Activated CD8-positive, alpha-beta memory T cell treated with anti-CD3 and anti-CD28 coated beads, Interleukin-2, amount 10 ng/mL, durations not matched to agents 7 days and 5 days (primary cell): Measurements from ENCODE around the gene GADL1. TPM values are rescaled to one million over a fixed set of nuclear protein-coding genes. Genes with fewer than 3 reads are reported as not detected.
A peak's percentile ranks its signal among the peaks of the same experiment; 100 is the strongest.

Experiments used
- ATAC-seq: fragments of 150-1000 bp; cut with Tn5 transposase; one replicate; pipeline ENCODE4 v1.10.0; 2021; ENCODE audit warnings: moderate library complexity
- CTCF ChIA-PET: fragments of 350-600 bp; sonication (Branson Sonifier 250); formaldehyde crosslinking; loops from one replicate; lab custom pipeline; 2021; ENCODE audit warnings: antibody characterized with exemption; lab: Charles Lee
- DNase-seq: peaks from one replicate; pipeline ENCODE4 v3.0.0-alpha.2; 2020
- H3K27ac Mint-ChIP-seq: one replicate; pipeline ENCODE4 v1.8.0; 2021; ENCODE audit warnings: mild to moderate bottlenecking, mixed read lengths
- H3K27me3 Mint-ChIP-seq: one replicate; pipeline ENCODE4 v1.8.0; 2021; ENCODE audit warnings: mixed read lengths
- H3K36me3 Mint-ChIP-seq: one replicate; pipeline ENCODE4 v1.8.0; 2021; ENCODE audit warnings: mild to moderate bottlenecking, mixed read lengths
- H3K4me1 Mint-ChIP-seq: one replicate; pipeline ENCODE4 v1.8.0; 2021; ENCODE audit warnings: mixed read lengths
- H3K4me3 Mint-ChIP-seq: one replicate; pipeline ENCODE4 v1.8.0; 2021; ENCODE audit warnings: mild to moderate bottlenecking, moderate library complexity, mixed read lengths
- H3K9me3 Mint-ChIP-seq: one replicate; pipeline ENCODE4 v1.8.0; 2022; ENCODE audit warnings: low read depth, mixed read lengths
- total RNA-seq, 2 experiments: library from RNA; stranded (reverse); gene quantifications; one replicate each; pipeline ENCODE4 v1.2.3, GENCODE V29; 2021

The GADL1 gene
- total RNA-seq, 2 experiments from 2014 or later, result not detected

GRCh38 chr3:30687930-30688570 lies 206.4 kb downstream of the GADL1 start:
- DNase-seq, result no peak
- no peak overlapping the region for H3K4me3 Mint-ChIP-seq

GRCh38 chr3:30686799-30687198 lies 207.7 kb downstream of the GADL1 start:
- H3K9me3 Mint-ChIP-seq, result no peaks in the 10 kb centered on the region
- H3K4me1 Mint-ChIP-seq, result peaks cover 73% of the 10 kb centered on the region
- H3K27ac Mint-ChIP-seq, result no peak overlapping the region
- H3K27me3 Mint-ChIP-seq, result no peaks in the 10 kb centered on the region
- DNase-seq (no peak), ATAC-seq (no peak)
- H3K4me3 Mint-ChIP-seq, result no peak overlapping the region
- CTCF ChIA-PET, result no interaction called here
- peaks cover 71% of the 10 kb centered on the region for H3K36me3 Mint-ChIP-seq

More at GRCh38 chr3:30687930-30688570, 206.4 kb downstream of the GADL1 start:
- Mint-ChIP-seq H3K27me3 (no peaks in the 10 kb centered on the region), H3K36me3 (peaks cover 70% of the 10 kb centered on the region), H3K9me3 (no peaks in the 10 kb centered on the region), H3K4me1 (peaks cover 68% of the 10 kb centered on the region), H3K27ac (no peak overlapping the region)
- no peak for ATAC-seq
- CTCF ChIA-PET, result interaction anchor here (0.7 to 1.1 kb wide), 2 partner anchors 8 kb away, joined by 3 read pairs; no protein-coding TSS in a partner anchor

DNA sequence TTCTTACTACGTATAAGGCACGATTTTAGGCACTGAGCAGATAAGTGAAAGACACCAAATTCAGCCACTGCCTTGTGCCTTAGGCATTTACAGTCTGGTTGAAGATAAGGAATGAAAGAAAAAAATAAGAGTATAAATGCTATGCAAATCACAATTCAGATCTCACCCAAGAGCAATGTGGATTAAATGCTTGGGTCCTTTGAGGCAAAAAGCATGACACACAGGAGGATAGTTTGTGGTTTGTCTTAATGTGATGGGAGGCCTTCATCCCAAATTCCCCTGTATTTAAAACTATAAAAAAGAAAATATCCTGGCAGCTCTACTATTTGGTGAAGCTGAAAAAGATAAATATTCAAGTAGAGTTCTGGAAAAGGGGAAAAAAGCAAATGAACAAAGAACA lies 208.3 kb downstream of the GADL1 start:
- H3K27ac Mint-ChIP-seq, result no peak overlapping the region
- H3K4me3 Mint-ChIP-seq, result no peak overlapping the region
- DNase-seq (no peak), ATAC-seq (no peak)
- CTCF ChIA-PET, result no interaction called here
- H3K4me1 Mint-ChIP-seq, result peaks cover 79% of the 10 kb centered on the region
- peaks cover 75% of the 10 kb centered on the region for H3K36me3 Mint-ChIP-seq
- no peaks in the 10 kb centered on the region for H3K9me3 Mint-ChIP-seq
- no peaks in the 10 kb centered on the region for H3K27me3 Mint-ChIP-seq

DNA sequence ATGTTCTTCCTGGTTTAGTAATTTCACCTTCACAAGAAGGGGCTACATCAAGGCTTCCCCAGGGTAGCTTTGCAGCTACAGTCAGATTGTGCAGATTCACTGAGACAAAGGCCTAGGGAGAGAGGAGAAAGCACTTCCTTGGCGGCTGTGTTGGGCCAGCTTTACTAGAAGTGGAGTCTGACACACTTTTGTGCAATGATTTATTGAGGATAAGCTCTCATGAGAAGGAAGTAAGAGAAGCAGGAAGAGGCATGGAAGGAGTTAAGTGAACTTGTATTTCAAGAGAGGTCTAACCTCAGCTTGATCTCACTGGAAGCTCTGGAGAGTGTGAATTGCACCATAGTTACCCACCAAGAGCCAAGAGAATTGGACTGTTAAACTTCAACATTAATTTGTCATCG lies 209.2 kb downstream of the GADL1 start:
- H3K27ac Mint-ChIP-seq, result peak overlapping the region; percentile 9
- H3K27me3 Mint-ChIP-seq, result no peaks in the 10 kb centered on the region
- H3K4me3 Mint-ChIP-seq, result no peak overlapping the region
- peaks cover 74% of the 10 kb centered on the region for H3K36me3 Mint-ChIP-seq
- CTCF ChIA-PET, result interaction anchor here (1.8 kb wide), 1 partner anchor 8 kb away, joined by 4 read pairs; no protein-coding TSS in a partner anchor
- ATAC-seq (no peak), DNase-seq (no peak)
- H3K9me3 Mint-ChIP-seq, result no peaks in the 10 kb centered on the region
- H3K4me1 Mint-ChIP-seq, result peaks cover 79% of the 10 kb centered on the region

- no peak overlapping the region for H3K4me3 Mint-ChIP-seq
- CTCF ChIA-PET, result interaction anchor here (1.8 kb wide), 1 partner anchor 9 kb away, joined by 4 read pairs; no protein-coding TSS in a partner anchor
- ATAC-seq, result no peak
- H3K9me3 Mint-ChIP-seq, result no peaks in the 10 kb centered on the region
- H3K36me3 Mint-ChIP-seq, result peaks cover 74% of the 10 kb centered on the region
- H3K4me1 Mint-ChIP-seq, result peaks cover 77% of the 10 kb centered on the region
- DNase-seq, result no peak
- H3K27me3 Mint-ChIP-seq, result no peaks in the 10 kb centered on the region
- H3K27ac Mint-ChIP-seq, result no peak overlapping the region
These were observed 210.1 kb downstream of the GADL1 start for GRCh38 chr3:30684356-30684755.

DNA sequence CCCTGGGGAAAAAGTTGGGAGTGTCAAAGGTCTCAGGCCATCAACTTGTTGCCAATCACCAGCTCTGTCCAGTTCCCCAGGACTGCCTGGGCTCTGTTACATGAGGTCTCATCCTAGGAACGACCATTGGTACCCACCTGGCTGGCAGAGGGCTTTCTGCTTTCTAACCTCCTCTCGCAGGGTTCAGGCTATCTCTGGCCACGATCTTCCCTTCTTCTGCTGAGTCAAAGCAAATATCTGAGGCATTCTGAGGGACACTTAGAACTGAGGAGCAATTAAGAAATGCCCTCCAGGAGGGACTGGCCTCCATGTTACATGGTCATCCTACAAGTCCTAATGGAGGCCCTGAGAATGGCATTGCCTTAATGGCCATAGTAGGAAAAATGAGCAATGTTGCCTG lies 210.7 kb downstream of the GADL1 start:
- CTCF ChIA-PET, result interaction anchor here (1.8 kb wide), 1 partner anchor 9 kb away, joined by 4 read pairs; no protein-coding TSS in a partner anchor
- H3K4me3 Mint-ChIP-seq, result no peak overlapping the region

DNA sequence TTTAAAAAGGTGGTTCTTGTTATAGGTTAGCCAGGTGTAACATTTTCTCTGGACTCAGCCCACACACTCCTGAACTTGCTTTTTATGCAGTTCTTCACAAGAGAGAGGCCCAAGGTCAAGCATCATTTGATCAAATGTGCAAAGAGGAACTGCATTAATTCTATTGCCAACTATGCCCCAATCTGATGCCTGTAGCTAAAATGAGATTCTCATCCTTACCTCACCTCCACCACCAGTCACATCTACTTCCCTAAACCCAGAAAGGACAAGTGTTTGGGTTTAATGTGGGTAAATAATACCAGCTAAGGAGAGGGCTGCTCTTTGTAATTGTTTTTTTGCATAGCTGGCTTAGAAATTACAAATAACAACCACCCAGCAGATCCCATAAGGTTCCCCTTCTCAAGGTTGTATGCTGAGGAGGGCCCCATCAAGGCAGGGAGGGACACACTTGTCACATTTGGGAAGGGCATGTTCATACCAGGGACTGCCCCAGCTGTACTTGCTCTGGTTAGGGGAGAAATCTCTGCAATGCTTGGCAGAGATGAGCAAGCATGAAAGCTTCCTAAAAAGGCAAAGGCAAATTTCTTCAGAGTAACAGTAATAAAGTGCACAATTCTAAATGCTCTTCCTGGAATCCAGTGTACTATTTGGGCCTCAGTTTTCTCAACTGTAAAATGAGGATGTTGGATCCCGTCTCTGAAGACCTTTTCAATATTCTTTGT lies 211.9 kb downstream of the GADL1 start:
- no peaks in the 10 kb centered on the region for H3K27me3 Mint-ChIP-seq
- CTCF ChIA-PET, result interaction anchor here (0.9 to 1.2 kb wide), 2 partner anchors 11 to 46 kb away, joined by 3 read pairs; no protein-coding TSS in a partner anchor
- H3K9me3 Mint-ChIP-seq, result no peaks in the 10 kb centered on the region
- ATAC-seq, result no peak
- H3K36me3 Mint-ChIP-seq, result peaks cover 69% of the 10 kb centered on the region
- H3K4me3 Mint-ChIP-seq, result no peak overlapping the region
- peaks cover 60% of the 10 kb centered on the region for H3K4me1 Mint-ChIP-seq
- no peak for DNase-seq
- peak overlapping the region; percentile 21 for H3K27ac Mint-ChIP-seq

More for the DNA sequence above, 210.7 kb downstream of the GADL1 start:
- no peaks in the 10 kb centered on the region for H3K9me3 Mint-ChIP-seq
- peak overlapping the region; percentile 41 for H3K27ac Mint-ChIP-seq
- H3K36me3 Mint-ChIP-seq, result peaks cover 72% of the 10 kb centered on the region
- ATAC-seq, result no peak
- no peaks in the 10 kb centered on the region for H3K27me3 Mint-ChIP-seq
- no peak for DNase-seq
- H3K4me1 Mint-ChIP-seq, result peaks cover 72% of the 10 kb centered on the region

- ATAC-seq (peak; percentile 48), DNase-seq (no peak)
- peaks cover 72% of the 10 kb centered on the region for H3K36me3 Mint-ChIP-seq
- peaks cover 62% of the 10 kb centered on the region for H3K4me1 Mint-ChIP-seq
- peak overlapping the region; percentile 54 for H3K27ac Mint-ChIP-seq
- H3K27me3 Mint-ChIP-seq, result no peaks in the 10 kb centered on the region
- H3K9me3 Mint-ChIP-seq, result no peaks in the 10 kb centered on the region
- CTCF ChIA-PET, result interaction anchor here (0.9 to 1.2 kb wide), 2 partner anchors 12 to 46 kb away, joined by 3 read pairs; no protein-coding TSS in a partner anchor
- no peak overlapping the region for H3K4me3 Mint-ChIP-seq
These were observed 212.7 kb downstream of the GADL1 start for GRCh38 chr3:30681649-30682211.

DNA sequence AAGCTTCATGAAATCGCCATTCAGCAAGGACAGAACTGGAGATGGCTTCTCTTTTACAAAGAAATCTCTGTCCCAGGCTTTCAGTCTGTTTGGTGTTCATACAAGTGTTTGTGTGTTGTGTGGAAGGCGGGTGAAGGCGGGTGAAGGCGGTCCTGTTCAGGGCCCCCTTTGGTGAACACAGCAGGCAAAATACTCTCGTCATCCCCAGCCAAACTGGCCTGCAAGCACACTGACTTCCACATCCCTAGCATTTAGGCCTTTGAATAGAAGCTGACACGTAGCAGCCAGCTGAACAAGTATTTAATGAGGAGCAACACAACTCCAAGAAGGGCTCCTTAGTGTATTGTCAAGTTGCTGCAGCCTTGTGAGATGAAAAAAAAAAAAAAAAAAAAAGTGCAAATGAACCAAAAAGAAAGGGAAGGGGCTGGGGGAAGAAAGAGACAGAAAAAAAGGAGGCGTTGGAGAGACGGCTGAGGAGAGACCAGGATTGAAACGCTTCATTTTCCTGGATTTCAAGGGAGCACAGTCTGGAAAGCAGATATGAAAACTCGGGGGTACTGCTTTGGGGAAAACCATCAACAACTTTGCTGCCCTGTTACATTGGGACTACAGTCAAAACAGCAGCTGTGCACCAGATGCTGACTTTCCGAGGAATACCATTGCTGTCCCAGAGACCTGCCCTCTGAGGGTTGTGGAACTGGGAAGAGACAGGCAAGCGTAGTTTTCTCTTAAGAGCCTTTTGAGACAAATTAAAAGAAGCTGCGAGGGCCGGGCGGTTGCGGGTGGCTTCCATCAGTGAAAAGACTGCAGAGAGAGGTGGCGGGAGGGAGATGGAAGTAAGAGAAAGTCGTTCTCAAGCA lies 213.4 kb downstream of the GADL1 start:
- CTCF ChIA-PET, result no interaction called here
- H3K4me3 Mint-ChIP-seq, result no peak overlapping the region
- H3K9me3 Mint-ChIP-seq, result no peaks in the 10 kb centered on the region
- peaks cover 62% of the 10 kb centered on the region for H3K4me1 Mint-ChIP-seq
- no peak for ATAC-seq
- H3K27ac Mint-ChIP-seq, result peak overlapping the region; percentile 54
- no peak for DNase-seq
- peaks cover 74% of the 10 kb centered on the region for H3K36me3 Mint-ChIP-seq
- no peaks in the 10 kb centered on the region for H3K27me3 Mint-ChIP-seq

GRCh38 chr3:30679045-30679444 lies 215.4 kb downstream of the GADL1 start:
- Mint-ChIP-seq H3K27ac (peak overlapping the region; percentile 33), H3K9me3 (no peaks in the 10 kb centered on the region), H3K27me3 (no peaks in the 10 kb centered on the region), H3K36me3 (peaks cover 81% of the 10 kb centered on the region), H3K4me3 (no peak overlapping the region), H3K4me1 (peaks cover 64% of the 10 kb centered on the region)
- no peak for DNase-seq
- ATAC-seq, result no peak
- CTCF ChIA-PET, result interaction anchor here (0.9 to 2.1 kb wide), 3 partner anchors 10 to 31 kb away, joined by 3 to 5 read pairs (median 3); no protein-coding TSS in a partner anchor

- Mint-ChIP-seq H3K27me3 (no peaks in the 10 kb centered on the region), H3K4me1 (peaks cover 65% of the 10 kb centered on the region), H3K27ac (no peak overlapping the region), H3K36me3 (peaks cover 83% of the 10 kb centered on the region), H3K4me3 (no peak overlapping the region), H3K9me3 (no peaks in the 10 kb centered on the region)
- DNase-seq, result no peak
- CTCF ChIA-PET, result interaction anchor here (1.3 to 2.1 kb wide), 2 partner anchors 16 to 29 kb away, joined by 4 to 5 read pairs; no protein-coding TSS in a partner anchor
- no peak for ATAC-seq
These were observed 217.1 kb downstream of the GADL1 start for GRCh38 chr3:30677347-30677685.

- DNase-seq (no peak), ATAC-seq (no peak)
- CTCF ChIA-PET, result interaction anchor here (1.3 kb wide), 1 partner anchor 17 kb away, joined by 4 read pairs; no protein-coding TSS in a partner anchor
- Mint-ChIP-seq H3K4me3 (no peak overlapping the region), H3K36me3 (peaks cover 84% of the 10 kb centered on the region), H3K9me3 (no peaks in the 10 kb centered on the region), H3K27ac (peak overlapping the region; percentile 10), H3K27me3 (no peaks in the 10 kb centered on the region), H3K4me1 (peaks cover 61% of the 10 kb centered on the region)
These were observed 217.8 kb downstream of the GADL1 start for GRCh38 chr3:30676424-30677346.
